CD4-positive, alpha-beta memory T cell (primary cell): ENCODE results near the gene ZRANB2. TPM values are rescaled to one million over a fixed set of nuclear protein-coding genes. Genes with fewer than 3 reads are reported as not detected.

ENCODE experiments used
- CTCF ChIA-PET: fragments of 350-600 bp; sonication (Branson Sonifier 250); formaldehyde crosslinking; loops from one replicate; lab custom pipeline; 2021; ENCODE audit warnings: inconsistent platforms; ENCODE audit not compliant: partially characterized antibody; lab: Charles Lee
- POLR2A ChIA-PET: fragments of 350-600 bp; sonication (Branson Sonifier 250); formaldehyde crosslinking; loops from one replicate; lab custom pipeline; 2021; ENCODE audit not compliant: partially characterized antibody; lab: Charles Lee
- DNase-seq, 5 donors: peaks; one replicate each; pipeline versions ENCODE4 v3.0.0 to v3.0.0-alpha.2; 2020 to 2022; ENCODE audit warnings: mixed read lengths in 1 of 5
- H3K27ac ChIP-seq: one replicate; pipeline ENCODE4 v1.7.0; 2013; ENCODE audit warnings: low read depth, low read length
- H3K27me3 ChIP-seq: 2 replicates; pipeline ENCODE4 v1.7.0; 2013; ENCODE audit warnings: mild to moderate bottlenecking, low read length, moderate library complexity; ENCODE audit not compliant: insufficient read depth
- H3K36me3 ChIP-seq: 2 replicates; pipeline ENCODE4 v1.7.0; 2013; ENCODE audit warnings: mild to moderate bottlenecking, low read length, moderate library complexity; ENCODE audit not compliant: insufficient read depth
- H3K4me1 ChIP-seq: 2 replicates; pipeline ENCODE4 v1.7.0; 2013; ENCODE audit warnings: mild to moderate bottlenecking, low read length, moderate library complexity; ENCODE audit not compliant: insufficient read depth
- H3K4me3 ChIP-seq, 2 donors: one replicate each; pipeline ENCODE4 v1.7.0; 2013; ENCODE audit warnings: low read length in 2 of 2, mild to moderate bottlenecking in 1 of 2
- H3K9me3 ChIP-seq, 2 donors: one replicate each; pipeline ENCODE4 v1.7.0; 2013; ENCODE audit warnings: low read length in 2 of 2, control low read depth in 1 of 2; ENCODE audit not compliant: control insufficient read depth in 1 of 2
- H3K27ac Mint-ChIP-seq, 7 donors: one replicate each; pipeline ENCODE4 v1.8.0; 2020 to 2021; ENCODE audit warnings: mixed read lengths in 7 of 7, mild to moderate bottlenecking in 6 of 7, inconsistent platforms in 3 of 7, moderate library complexity in 3 of 7
- H3K27me3 Mint-ChIP-seq, 2 donors: one replicate each; pipeline ENCODE4 v1.8.0; 2020 to 2021; ENCODE audit warnings: mixed read lengths in 2 of 2
- H3K36me3 Mint-ChIP-seq, 2 donors: one replicate each; pipeline ENCODE4 v1.8.0; 2020 to 2021; ENCODE audit warnings: mixed read lengths in 2 of 2, inconsistent platforms in 1 of 2, mild to moderate bottlenecking in 1 of 2
- H3K4me1 Mint-ChIP-seq, 4 donors: one replicate each; pipeline ENCODE4 v1.8.0; 2020 to 2021; ENCODE audit warnings: mixed read lengths in 4 of 4, mild to moderate bottlenecking in 1 of 4
- H3K4me3 Mint-ChIP-seq, 8 donors: one replicate each; pipeline ENCODE4 v1.8.0; 2020 to 2021; ENCODE audit warnings: mixed read lengths in 8 of 8, mild to moderate bottlenecking in 7 of 8, moderate library complexity in 6 of 8, inconsistent platforms in 3 of 8
- H3K9me3 Mint-ChIP-seq, 8 donors: one replicate each; pipeline ENCODE4 v1.8.0; 2020 to 2021; ENCODE audit warnings: mixed read lengths in 8 of 8, mild to moderate bottlenecking in 5 of 8, inconsistent platforms in 3 of 8, moderate library complexity in 1 of 8
- intact Hi-C: fragments of 100-400 bp; cut with micrococcal nuclease; formaldehyde crosslinking; loops from one replicate; pipeline ENCODE4 v1.15.1; 2023
- polyA plus RNA-seq, 2 donors: library from polyadenylated mRNA; unstranded; fragments of 300-500 nt; fragmentation: Illumina TruSeq; gene quantifications; one replicate each; pipeline ENCODE4 v1.2.3, GENCODE V29; 2021
- total RNA-seq, 2 experiments: library from RNA; stranded (reverse); gene quantifications; one replicate each; pipeline ENCODE4 v1.2.3, GENCODE V29; 2021

The ZRANB2 gene
- total and polyA plus RNA-seq, 4 experiments from 2014 or later, result 45.5 to 159 (median 104) TPM

DNA sequence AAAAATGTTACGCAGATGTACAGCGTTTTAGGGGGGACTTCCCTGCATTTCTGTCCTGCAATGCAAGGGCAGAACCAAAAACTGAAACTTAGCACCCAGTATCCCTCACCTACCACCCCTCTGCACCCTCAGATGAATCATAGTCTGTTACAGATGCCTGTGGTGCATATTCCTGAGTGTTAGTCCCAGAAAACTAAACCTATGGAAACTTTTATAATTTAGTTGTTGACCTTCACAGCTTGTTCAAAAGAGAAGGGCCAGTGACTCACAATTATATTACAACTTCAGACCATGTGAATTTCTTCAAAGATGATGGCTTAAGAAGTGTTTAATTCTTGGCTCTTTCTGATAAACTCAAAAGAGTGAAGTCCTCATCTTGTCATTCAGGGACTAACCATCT is 39.0 kb downstream of the ZRANB2 start:
- Histone ChIP-seq H3K4me3 (no peak overlapping the region), H3K9me3 (no peaks in the 10 kb centered on the region), H3K27me3 (peaks cover 15% of the 10 kb centered on the region), H3K4me1 (peaks cover 6% of the 10 kb centered on the region), H3K27ac (no peak overlapping the region), H3K36me3 (no peaks in the 10 kb centered on the region)
- Mint-ChIP-seq H3K4me1 (peaks cover 6 to 13% (median 8%) of the 10 kb centered on the region in 4 donors), H3K27ac (no peak overlapping the region), H3K9me3 (no peaks in the 10 kb centered on the region), H3K27me3 (peaks cover 28 to 35% of the 10 kb centered on the region in 2 donors), H3K36me3 (no peaks in the 10 kb centered on the region), H3K4me3 (no peak overlapping the region)
- ChIA-PET POLR2A (no interaction called here), CTCF (interaction anchor here (1.5 kb wide), 1 partner anchor 8 kb away, joined by 3 read pairs; no protein-coding TSS in a partner anchor)
- no peak for DNase-seq
- intact Hi-C loops, result no loop called here

DNA sequence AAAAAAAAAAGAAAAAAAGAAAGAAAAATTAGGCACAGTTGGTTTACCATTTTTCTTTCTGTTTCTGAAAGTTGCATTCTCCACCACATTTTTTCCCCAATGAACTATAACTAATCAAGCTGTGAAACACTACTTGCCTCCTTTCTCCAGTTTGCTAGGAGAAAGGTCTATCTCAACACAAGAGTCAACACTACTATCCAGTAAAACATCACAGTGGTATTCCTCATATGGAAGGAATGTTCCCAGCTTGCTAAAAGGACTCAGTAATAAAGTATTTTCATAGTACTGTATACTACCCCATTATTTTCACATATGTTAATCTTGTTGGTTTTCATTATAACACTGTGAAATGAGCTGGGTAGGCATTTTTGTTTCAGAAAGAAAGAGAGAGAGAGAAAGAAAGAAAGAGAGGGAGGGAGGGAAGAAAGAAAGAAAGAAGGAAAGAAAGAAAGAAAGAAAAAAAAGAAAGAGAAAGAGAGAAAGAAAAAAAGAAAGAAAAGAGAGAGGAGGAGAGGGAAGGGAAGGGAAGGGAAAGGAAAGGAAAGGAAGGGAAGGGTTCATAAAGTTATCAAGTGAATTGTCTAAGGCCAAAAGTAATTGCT is 41.1 kb downstream of the ZRANB2 start:
- Histone ChIP-seq H3K27me3 (no peaks in the 10 kb centered on the region), H3K9me3 (no peaks in the 10 kb centered on the region), H3K4me3 (no peak overlapping the region), H3K36me3 (no peaks in the 10 kb centered on the region), H3K4me1 (no peaks in the 10 kb centered on the region), H3K27ac (no peak overlapping the region)
- Mint-ChIP-seq H3K27me3 (peaks cover 24 to 32% of the 10 kb centered on the region in 2 donors), H3K4me3 (no peak overlapping the region), H3K4me1 (peaks cover 0 to 2% (median under 1%) of the 10 kb centered on the region in 4 donors), H3K36me3 (no peaks in the 10 kb centered on the region), H3K27ac (no peak overlapping the region), H3K9me3 (no peaks in the 10 kb centered on the region)
- DNase-seq, result no peak
- intact Hi-C loops, result no loop called here
- CTCF ChIA-PET, result no interaction called here
- POLR2A ChIA-PET, result no interaction called here

DNA sequence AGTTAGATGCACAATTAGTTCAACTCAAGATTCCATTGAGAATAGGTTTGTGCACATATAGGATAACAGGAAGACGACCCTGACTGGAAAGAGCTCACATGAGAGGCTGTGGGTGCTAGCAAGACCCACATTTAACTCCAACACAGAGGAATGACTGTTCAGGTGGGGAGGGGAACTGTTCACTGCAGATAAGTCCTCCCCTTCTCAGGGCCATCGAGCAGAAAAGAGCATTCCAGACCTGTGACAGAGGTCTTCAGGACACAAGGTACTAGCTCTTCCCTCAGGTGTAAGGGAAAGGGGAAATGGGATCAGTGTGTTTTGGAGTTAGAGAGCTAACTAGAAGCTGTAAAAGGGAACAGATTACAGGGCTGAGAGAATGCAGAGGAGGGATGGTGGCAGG is 41.9 kb downstream of the ZRANB2 start:
- no peaks in the 10 kb centered on the region for H3K9me3 Mint-ChIP-seq
- H3K36me3 Mint-ChIP-seq, result no peaks in the 10 kb centered on the region
- Histone ChIP-seq H3K27me3 (no peaks in the 10 kb centered on the region), H3K4me3 (no peak overlapping the region), H3K9me3 (no peaks in the 10 kb centered on the region), H3K4me1 (no peaks in the 10 kb centered on the region), H3K27ac (no peak overlapping the region), H3K36me3 (no peaks in the 10 kb centered on the region)
- H3K4me1 Mint-ChIP-seq, result peaks cover 0 to 2% (median under 1%) of the 10 kb centered on the region in 4 donors
- H3K4me3 Mint-ChIP-seq, result no peak overlapping the region
- no peak overlapping the region for H3K27ac Mint-ChIP-seq
- POLR2A ChIA-PET, result no interaction called here
- CTCF ChIA-PET, result no interaction called here
- peaks cover 24 to 32% of the 10 kb centered on the region in 2 donors for H3K27me3 Mint-ChIP-seq
- intact Hi-C loops, result no loop called here
- DNase-seq, result no peak

DNA sequence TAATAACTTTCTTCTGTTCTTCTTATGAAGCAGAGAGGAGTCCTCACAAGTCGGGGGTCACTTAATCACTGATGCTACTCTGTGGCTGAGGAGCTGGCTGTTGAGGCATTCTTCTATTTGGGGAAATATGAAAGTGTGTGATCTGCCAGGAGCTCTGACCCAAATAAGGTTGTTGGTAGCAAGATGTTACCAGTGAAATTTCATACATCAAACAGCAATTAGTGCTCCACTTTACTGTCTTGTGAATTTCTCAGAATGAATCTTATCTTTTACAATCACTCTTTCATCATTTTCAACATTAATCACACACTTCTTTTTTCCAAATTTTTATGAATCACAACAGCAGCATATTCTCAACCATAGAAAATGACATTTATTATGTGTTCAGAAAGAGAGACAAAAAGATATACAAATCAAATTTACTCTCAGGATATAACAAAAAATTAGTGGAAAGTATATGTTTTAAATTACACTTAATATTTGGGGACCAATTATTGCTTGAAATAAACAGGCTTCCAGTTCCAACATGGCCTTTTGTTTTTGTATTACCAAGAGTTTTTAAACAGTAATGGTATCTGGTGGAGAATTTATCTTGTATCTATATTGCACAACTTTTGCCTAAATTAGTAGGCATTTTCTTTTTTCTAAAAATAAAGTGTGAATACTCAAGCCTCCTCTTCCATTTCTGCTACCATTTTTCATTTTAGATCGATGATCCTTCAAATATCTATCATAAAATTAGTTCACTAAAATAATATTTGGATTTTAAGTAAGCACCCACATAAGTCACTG is 42.8 kb downstream of the ZRANB2 start:
- Mint-ChIP-seq H3K27me3 (peaks cover 27 to 34% of the 10 kb centered on the region in 2 donors), H3K36me3 (no peaks in the 10 kb centered on the region)
- POLR2A ChIA-PET, result no interaction called here

DNA sequence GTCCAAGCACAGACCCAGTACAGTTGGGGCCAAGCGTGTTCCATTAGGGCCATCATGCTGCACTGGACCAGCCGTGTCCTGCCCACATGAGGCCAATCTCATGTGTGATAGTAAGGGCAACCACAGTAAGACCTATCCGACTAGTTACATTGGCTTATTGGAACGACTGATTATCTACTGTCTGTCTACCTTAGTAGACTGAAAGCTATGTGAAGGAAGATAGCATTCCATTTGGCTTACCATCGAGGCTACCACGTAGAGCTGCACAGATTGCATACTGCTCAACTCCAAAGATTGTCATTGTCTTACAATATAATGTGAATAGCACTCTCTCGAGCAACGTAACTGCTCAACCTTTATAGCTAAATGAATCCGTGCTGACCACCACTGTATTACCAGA is 43.8 kb downstream of the ZRANB2 start:
- H3K36me3 Mint-ChIP-seq, result no peaks in the 10 kb centered on the region
- ChIA-PET CTCF (no interaction called here), POLR2A (no interaction called here)
- H3K9me3 ChIP-seq, result no peaks in the 10 kb centered on the region
- H3K27me3 ChIP-seq, result no peaks in the 10 kb centered on the region
- H3K36me3 ChIP-seq, result no peaks in the 10 kb centered on the region
- H3K4me1 ChIP-seq, result no peaks in the 10 kb centered on the region
- H3K9me3 Mint-ChIP-seq, result no peaks in the 10 kb centered on the region
- H3K27me3 Mint-ChIP-seq, result peaks cover 25 to 34% of the 10 kb centered on the region in 2 donors
- no peak overlapping the region for H3K27ac ChIP-seq
- no peak overlapping the region for H3K4me3 ChIP-seq
- H3K27ac Mint-ChIP-seq, result no peak overlapping the region
- DNase-seq, result no peak
- intact Hi-C loops, result no loop called here
- H3K4me3 Mint-ChIP-seq, result no peak overlapping the region
- peaks cover 0 to 2% (median under 1%) of the 10 kb centered on the region in 4 donors for H3K4me1 Mint-ChIP-seq

More for the DNA sequence above, 42.8 kb downstream of the ZRANB2 start:
- Histone ChIP-seq H3K4me1 (no peaks in the 10 kb centered on the region), H3K27me3 (no peaks in the 10 kb centered on the region), H3K36me3 (no peaks in the 10 kb centered on the region), H3K4me3 (no peak overlapping the region), H3K27ac (no peak overlapping the region), H3K9me3 (no peaks in the 10 kb centered on the region)
- CTCF ChIA-PET, result no interaction called here
- H3K9me3 Mint-ChIP-seq, result no peaks in the 10 kb centered on the region
- intact Hi-C loops, result no loop called here
- peaks cover 0 to 2% (median under 1%) of the 10 kb centered on the region in 4 donors for H3K4me1 Mint-ChIP-seq
- H3K27ac Mint-ChIP-seq, result no peak overlapping the region
- no peak overlapping the region for H3K4me3 Mint-ChIP-seq
- no peak for DNase-seq

DNA sequence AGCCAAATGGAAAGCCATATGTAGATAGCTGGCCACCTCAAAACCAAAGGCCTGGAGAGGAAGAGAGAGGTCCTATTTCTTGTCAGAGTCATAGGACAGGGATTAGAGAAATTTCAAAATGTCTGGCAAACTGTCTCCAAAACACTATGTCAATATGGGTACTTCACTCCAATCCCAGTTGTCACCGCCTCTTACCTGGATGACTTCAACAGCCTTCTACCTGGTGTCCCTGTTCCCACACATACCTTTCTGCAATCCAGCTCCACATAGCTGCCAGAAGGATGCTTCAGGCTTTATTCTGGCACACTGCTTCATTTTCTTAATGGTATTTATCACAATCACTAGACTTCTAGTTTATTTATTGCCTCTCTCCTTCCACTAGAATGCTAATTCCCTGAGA is 47.7 kb downstream of the ZRANB2 start:
- Histone ChIP-seq H3K4me3 (no peak overlapping the region), H3K27ac (no peak overlapping the region), H3K9me3 (no peaks in the 10 kb centered on the region), H3K4me1 (no peaks in the 10 kb centered on the region), H3K27me3 (peaks cover under 1% of the 10 kb centered on the region), H3K36me3 (no peaks in the 10 kb centered on the region)
- Mint-ChIP-seq H3K36me3 (no peaks in the 10 kb centered on the region), H3K4me1 (peaks cover 0 to 2% (median 0%) of the 10 kb centered on the region in 4 donors), H3K4me3 (no peak overlapping the region), H3K27ac (no peak overlapping the region), H3K9me3 (no peaks in the 10 kb centered on the region), H3K27me3 (peaks cover 16 to 22% of the 10 kb centered on the region in 2 donors)
- DNase-seq, result no peak
- ChIA-PET POLR2A (no interaction called here), CTCF (no interaction called here)
- intact Hi-C loops, result no loop called here

DNA sequence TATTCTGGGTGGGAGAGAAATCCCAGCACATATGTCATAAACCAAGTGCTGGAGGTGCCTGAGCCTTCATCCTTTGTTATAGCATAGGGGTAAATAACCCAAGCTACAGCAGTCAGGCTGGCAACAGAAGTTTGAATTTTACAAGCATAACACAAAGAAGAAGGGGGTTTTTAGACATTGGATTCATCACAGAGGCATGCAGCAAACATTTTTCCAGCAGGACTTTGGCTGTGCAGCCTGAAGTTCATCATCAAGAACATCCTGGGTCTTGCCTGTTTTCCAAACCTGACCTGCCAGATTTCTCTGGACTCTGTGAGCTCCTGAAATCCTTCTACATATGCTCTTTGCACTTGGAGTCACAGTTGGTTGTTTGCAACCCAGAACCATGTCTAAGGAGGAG is 49.4 kb downstream of the ZRANB2 start:
- no peaks in the 10 kb centered on the region for H3K9me3 ChIP-seq
- no peaks in the 10 kb centered on the region for H3K36me3 ChIP-seq
- Mint-ChIP-seq H3K9me3 (no peaks in the 10 kb centered on the region), H3K4me3 (no peak overlapping the region), H3K36me3 (no peaks in the 10 kb centered on the region), H3K4me1 (no peaks in the 10 kb centered on the region), H3K27ac (no peak overlapping the region), H3K27me3 (peaks cover 14 to 19% of the 10 kb centered on the region in 2 donors)
- H3K27ac ChIP-seq, result no peak overlapping the region
- ChIA-PET POLR2A (no interaction called here), CTCF (no interaction called here)
- no peak for DNase-seq
- H3K4me1 ChIP-seq, result no peaks in the 10 kb centered on the region
- intact Hi-C loops, result no loop called here
- H3K4me3 ChIP-seq, result no peak overlapping the region
- H3K27me3 ChIP-seq, result peaks cover 4% of the 10 kb centered on the region
